ENCODE data around the gene PCDH12. TPM values are rescaled to one million over a fixed set of nuclear protein-coding genes. Genes with fewer than 3 reads are reported as not detected.

The PCDH12 gene
- polyA plus RNA-seq, 1 experiment: not detected

DNA sequence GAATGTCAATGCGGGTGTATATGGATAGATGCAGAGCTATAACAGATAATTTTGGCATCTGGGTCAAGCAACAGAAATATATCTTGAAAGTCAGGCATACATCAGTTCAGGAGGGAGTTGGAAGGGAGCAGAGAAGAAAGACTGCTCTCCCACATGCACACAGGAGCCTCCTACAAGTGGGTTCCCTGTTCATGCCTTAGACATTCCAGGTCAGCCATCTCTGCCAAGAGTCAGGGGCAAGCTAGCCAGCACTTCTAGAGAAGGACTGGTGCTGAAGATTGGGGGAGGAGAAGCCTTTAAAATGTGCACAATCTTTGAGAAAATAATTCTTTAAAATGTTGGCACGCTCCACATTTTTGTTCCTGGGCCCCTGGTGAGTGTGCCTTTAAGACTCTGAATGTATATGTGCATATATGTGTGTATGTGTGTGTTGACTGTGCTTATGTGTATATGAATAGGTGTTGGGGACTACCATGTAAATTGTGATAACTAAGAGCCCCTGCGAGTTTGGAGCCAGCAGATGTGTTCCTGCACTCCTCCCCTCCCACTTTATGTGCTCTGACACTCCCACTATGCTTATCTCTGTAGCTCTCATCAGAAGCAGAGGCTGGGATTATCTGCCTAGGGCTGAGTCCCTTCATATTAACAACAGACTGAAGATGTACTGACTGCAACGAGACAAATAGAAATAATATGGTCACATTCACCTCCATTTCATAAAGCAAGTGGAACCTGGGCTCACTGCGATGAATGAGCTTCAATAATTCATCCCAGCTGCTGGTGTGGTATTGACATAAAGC, 55.8 kb downstream of the PCDH12 start:
- Histone ChIP-seq H3K27me3 (ENCODE audit: control insufficient read depth, insufficient read depth, low read length) (peaks cover 15% of the 10 kb centered on the region), H3K4me3 (ENCODE audit: low read depth, low read length) (no peak overlapping the region), H3K27ac (ENCODE audit: low read depth, low read length) (no peak overlapping the region), H3K9me3 (ENCODE audit: control insufficient read depth, insufficient read depth, low read length) (no peaks in the 10 kb centered on the region)
- TF ChIP-seq, protein P1, sequence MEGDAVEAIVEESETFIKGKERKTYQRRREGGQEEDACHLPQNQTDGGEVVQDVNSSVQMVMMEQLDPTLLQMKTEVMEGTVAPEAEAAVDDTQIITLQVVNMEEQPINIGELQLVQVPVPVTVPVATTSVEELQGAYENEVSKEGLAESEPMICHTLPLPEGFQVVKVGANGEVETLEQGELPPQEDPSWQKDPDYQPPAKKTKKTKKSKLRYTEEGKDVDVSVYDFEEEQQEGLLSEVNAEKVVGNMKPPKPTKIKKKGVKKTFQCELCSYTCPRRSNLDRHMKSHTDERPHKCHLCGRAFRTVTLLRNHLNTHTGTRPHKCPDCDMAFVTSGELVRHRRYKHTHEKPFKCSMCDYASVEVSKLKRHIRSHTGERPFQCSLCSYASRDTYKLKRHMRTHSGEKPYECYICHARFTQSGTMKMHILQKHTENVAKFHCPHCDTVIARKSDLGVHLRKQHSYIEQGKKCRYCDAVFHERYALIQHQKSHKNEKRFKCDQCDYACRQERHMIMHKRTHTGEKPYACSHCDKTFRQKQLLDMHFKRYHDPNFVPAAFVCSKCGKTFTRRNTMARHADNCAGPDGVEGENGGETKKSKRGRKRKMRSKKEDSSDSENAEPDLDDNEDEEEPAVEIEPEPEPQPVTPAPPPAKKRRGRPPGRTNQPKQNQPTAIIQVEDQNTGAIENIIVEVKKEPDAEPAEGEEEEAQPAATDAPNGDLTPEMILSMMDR (IDR thresholded peaks at IDR 0.05; ENCODE audit: low read depth, low read length): no peak
- ChIA-PET CTCF (interaction anchor here (0.5 to 1.5 kb wide), 2 partner anchors 23 to 145 kb away, joined by 3 to 5 read pairs; no protein-coding TSS in a partner anchor), POLR2A (no interaction called here)
- DNase-seq (ENCODE audit: low read depth, low spot score): no peak

DNA sequence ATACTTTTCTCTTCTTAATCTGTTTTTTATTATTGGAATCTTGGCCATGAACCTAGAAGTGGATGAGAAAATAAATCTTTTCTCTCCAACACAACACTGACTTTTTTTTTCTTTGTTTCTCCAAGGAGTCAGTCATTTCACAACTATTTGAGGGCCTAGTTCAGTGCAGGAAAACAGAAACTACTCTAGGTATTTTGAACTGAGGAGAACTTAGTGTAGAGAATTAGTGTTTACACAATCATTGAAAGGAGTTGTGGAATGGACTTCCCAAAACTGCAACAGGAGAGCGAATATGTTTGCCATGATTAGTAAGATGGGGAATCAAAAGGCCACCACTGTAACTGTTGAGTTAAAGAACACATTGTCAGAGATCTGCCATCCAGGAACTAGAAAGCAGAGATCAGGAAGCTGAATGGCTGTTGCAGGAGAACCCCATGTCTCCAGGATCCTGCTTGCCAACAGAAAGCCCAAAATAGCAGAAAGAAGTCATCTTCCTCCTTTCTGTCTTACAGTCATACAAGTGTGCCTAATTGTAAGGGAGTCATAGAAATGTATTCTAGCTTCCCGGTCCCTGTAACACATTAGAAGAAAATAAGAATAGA, 59.5 kb downstream of the PCDH12 start:
- ChIA-PET POLR2A (no interaction called here), CTCF (no interaction called here)
- TF ChIP-seq, protein P1 (IDR thresholded peaks at IDR 0.05; ENCODE audit: low read depth, low read length): no peak
- Histone ChIP-seq H3K9me3 (ENCODE audit: control insufficient read depth, insufficient read depth, low read length) (no peaks in the 10 kb centered on the region; the same call in 1 of the 2 replicates), H3K4me3 (ENCODE audit: low read depth, low read length) (no peak overlapping the region), H3K27me3 (ENCODE audit: control insufficient read depth, insufficient read depth, low read length) (peaks cover 16% of the 10 kb centered on the region), H3K27ac (ENCODE audit: low read depth, low read length) (no peak overlapping the region)
- DNase-seq (ENCODE audit: low read depth, low spot score): no peak

DNA sequence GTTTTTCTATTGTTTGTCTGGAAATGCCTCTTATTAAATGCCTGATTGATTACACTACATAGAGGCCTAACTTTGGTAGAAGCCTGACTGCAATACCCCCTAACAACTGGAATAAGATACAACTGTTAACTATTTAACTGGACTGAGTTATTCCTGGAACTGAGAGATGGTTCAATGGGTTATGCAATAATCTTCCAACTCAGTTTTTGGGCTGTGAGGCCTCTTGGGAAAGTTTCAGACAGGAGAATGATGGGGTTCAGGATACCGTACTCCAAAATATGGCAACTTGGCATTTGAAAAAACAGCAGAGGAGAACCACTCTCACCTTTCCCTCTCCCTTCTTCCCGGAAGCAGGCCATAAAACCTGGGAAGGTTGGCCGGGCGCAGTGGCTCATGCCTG, 60.6 kb downstream of the PCDH12 start:
- TF ChIP-seq, protein P1 (IDR thresholded peaks at IDR 0.05; ENCODE audit: low read depth, low read length): no peak
- Histone ChIP-seq H3K27ac (ENCODE audit: low read depth, low read length) (no peak overlapping the region), H3K4me3 (ENCODE audit: low read depth, low read length) (no peak overlapping the region), H3K27me3 (ENCODE audit: control insufficient read depth, insufficient read depth, low read length) (peaks cover 12% of the 10 kb centered on the region), H3K9me3 (ENCODE audit: control insufficient read depth, insufficient read depth, low read length) (no peaks in the 10 kb centered on the region; the same call in 1 of the 2 replicates)
- CTCF ChIA-PET: interaction anchor here (1.1 to 1.8 kb wide), 3 partner anchors 18 to 205 kb away, joined by 3 to 7 read pairs (median 6); no protein-coding TSS in a partner anchor
- DNase-seq (ENCODE audit: low read depth, low spot score): no peak
- POLR2A ChIA-PET: no interaction called here

Other genes with a start within 250 kb of the PCDH12 start
- 0.11 and 0.12 TPM in 2 replicates for gene PCDH1, start 79.8 kb downstream of the PCDH12 start, polyA plus RNA-seq (2011; rRNA removed)
- gene DELE1, start 34.3 kb downstream of the PCDH12 start, polyA plus RNA-seq (2011; rRNA removed): 54.7 and 72.3 TPM in 2 replicates
- gene RNF14, start 10.9 kb upstream of the PCDH12 start, polyA plus RNA-seq (2011; rRNA removed): 38.1 and 39.0 TPM in 2 replicates
- 26.3 and 33.8 TPM in 2 replicates for gene GNPDA1, start 54.8 kb upstream of the PCDH12 start, polyA plus RNA-seq (2011; rRNA removed)
- gene NDFIP1, start 150.6 kb upstream of the PCDH12 start, polyA plus RNA-seq (2011; rRNA removed): 23.2 and 31.9 TPM in 2 replicates

Data from AG04450 (cell line).